Fibroblast of pulmonary artery (primary cell): Measurements from ENCODE around the gene CORO2B.

ENCODE experiments used
- DNase-seq: peaks from one replicate; pipeline ENCODE4 v3.0.0-alpha.2; 2010; ENCODE audit warnings: low read depth
- H3K4me3 ChIP-seq: replicated peaks from 2 replicates; pipeline ENCODE4 v1.5.1; 2011; ENCODE audit warnings: low read depth, mild to moderate bottlenecking, control low read depth, low read length, moderate library complexity
- TF ChIP-seq, protein P1 (sequence below): IDR thresholded peaks from 2 replicates; pipeline ENCODE4 v1.5.1; 2011; ENCODE audit warnings: mild to moderate bottlenecking, control low read depth, low read length, inconsistent platforms; ENCODE audit errors: missing control alignments

The CORO2B gene

DNA sequence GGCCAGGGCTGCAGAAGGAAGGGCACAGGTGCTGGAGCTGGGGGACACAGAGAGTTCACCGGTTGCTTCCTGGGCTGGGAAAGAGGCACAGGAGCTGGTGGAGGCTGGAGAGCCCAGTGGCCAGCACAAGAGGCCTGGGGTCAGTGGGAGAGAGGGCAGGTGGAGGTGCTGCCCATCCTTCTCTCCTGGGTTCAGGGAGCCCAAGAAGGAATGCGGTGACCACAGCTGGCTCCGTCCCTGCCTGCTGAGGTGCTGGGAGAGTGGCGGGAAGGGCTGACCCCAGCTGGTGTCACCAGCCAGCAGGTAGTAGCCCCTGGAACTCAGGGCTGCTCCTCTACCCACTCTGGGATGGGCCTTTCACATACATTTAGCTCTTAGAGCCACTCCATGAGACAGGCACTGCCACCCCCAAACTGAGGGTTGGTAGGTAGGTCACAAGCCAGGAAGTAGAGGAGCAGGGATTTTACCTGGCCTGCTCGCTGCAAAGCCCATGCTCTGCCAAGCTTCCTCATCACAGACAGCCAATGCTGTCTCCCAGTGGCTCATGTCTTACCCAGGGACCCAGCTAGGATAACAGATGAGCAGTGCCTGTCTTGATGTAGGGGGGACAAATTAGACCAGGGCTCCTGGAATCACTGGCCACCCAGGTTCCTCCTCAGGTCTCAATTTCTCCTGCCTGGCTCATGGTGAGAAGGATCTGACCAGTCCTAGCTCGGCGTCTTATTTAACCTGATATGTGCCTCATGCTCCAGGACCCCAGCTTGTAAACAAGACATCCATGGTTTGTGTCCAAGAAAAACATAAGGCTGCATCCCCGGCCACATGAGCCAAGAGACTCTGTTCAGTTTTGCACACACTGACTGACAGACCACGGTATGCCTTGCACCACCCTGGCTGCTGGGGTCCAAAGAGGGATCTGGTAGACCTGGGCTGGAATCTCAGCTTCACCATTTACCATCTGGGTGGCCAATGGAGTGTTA, 119.2 kb downstream of the CORO2B start:
- no peak for DNase-seq
- no peak overlapping the region for H3K4me3 ChIP-seq
- TF ChIP-seq, protein P1, sequence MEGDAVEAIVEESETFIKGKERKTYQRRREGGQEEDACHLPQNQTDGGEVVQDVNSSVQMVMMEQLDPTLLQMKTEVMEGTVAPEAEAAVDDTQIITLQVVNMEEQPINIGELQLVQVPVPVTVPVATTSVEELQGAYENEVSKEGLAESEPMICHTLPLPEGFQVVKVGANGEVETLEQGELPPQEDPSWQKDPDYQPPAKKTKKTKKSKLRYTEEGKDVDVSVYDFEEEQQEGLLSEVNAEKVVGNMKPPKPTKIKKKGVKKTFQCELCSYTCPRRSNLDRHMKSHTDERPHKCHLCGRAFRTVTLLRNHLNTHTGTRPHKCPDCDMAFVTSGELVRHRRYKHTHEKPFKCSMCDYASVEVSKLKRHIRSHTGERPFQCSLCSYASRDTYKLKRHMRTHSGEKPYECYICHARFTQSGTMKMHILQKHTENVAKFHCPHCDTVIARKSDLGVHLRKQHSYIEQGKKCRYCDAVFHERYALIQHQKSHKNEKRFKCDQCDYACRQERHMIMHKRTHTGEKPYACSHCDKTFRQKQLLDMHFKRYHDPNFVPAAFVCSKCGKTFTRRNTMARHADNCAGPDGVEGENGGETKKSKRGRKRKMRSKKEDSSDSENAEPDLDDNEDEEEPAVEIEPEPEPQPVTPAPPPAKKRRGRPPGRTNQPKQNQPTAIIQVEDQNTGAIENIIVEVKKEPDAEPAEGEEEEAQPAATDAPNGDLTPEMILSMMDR, result no peak

DNA sequence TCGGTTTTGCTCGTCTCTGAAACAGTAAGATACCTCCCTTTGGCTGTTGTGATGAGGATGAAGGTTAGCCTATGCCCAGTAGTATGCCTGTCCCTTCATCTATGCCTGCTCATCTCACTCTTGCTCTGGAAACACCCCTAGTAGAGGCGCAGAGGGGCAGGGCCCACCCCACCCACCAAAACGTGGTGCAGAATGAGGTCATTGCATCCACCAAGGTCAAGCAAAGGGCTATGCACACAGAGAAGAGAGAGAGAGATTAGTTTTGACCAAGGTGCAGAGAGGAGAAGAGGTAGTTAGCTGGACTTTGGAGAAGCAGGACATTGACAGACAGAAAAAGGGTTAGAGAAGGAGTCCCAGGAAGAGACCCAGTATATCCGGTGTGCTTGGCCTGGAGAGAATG, 119.9 kb downstream of the CORO2B start:
- TF ChIP-seq, protein P1, result no peak
- no peak overlapping the region for H3K4me3 ChIP-seq
- no peak for DNase-seq

DNA sequence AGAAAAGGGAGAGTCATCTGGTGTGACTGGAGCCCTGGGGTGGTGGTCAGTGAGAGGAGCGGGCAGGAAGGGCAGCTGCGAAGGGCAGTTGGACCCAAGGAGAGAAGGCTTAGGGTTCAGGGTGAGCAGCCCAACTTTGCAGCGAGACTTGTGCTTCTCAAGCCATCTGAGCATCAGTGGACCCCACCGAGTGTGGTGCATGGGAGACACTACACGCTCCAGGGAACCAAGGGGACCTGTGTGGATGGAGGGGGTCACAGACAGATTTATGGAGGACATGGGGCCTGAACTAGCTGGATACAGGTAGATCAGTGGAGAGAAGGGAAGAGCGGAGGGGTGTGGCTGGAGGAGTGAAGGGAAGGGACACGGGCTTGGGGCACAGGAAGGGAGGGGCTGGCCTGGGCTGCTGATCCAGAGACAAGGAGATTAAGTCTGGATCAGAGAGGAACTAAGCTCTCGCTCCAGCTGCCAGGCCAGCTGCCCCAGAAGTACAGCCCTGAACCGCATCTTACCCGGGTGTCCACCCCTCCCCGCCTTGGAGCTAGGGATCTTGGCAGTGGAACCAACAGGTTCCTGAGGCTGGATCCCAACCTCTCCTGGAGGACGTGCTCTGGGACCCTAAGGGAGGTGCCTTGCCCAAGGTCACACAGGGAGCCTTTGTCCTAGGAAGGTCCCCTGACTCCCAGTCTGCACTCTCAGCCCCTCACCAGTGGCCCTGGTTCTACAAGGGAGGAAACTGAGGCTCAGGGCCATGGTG, 120.5 kb downstream of the CORO2B start:
- H3K4me3 ChIP-seq, result no peak overlapping the region
- DNase-seq, result no peak
- TF ChIP-seq, protein P1, result no peak

DNA sequence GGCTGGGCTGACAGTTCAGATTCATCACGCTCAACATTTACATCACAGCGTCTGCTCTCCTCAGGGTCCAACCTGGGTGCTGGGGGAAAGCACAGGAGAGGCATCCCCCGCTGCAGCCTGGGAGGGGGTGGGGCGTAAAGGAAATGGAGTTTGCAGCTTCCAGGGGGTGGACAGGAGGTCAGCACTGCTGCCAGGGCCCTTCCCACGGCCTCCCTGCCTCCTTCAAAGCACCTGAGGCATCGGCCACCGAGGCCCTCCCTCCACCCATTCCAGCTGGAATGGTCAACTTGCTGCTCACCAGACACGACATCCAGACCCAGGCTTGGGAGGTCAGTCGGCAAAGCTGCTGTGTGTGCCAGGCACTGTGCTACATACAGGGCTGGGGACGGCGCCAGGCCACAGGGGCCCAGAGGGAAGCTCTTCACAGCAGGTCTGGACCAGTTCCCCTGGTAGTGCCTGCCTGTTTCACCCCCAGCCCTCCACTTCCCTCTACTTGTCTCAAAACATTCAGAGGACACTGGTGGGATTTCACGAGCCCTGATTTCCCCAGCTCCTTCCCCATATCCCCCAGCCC, 121.2 kb downstream of the CORO2B start:
- no peak overlapping the region for H3K4me3 ChIP-seq
- DNase-seq, result no peak
- TF ChIP-seq, protein P1, result no peak

DNA sequence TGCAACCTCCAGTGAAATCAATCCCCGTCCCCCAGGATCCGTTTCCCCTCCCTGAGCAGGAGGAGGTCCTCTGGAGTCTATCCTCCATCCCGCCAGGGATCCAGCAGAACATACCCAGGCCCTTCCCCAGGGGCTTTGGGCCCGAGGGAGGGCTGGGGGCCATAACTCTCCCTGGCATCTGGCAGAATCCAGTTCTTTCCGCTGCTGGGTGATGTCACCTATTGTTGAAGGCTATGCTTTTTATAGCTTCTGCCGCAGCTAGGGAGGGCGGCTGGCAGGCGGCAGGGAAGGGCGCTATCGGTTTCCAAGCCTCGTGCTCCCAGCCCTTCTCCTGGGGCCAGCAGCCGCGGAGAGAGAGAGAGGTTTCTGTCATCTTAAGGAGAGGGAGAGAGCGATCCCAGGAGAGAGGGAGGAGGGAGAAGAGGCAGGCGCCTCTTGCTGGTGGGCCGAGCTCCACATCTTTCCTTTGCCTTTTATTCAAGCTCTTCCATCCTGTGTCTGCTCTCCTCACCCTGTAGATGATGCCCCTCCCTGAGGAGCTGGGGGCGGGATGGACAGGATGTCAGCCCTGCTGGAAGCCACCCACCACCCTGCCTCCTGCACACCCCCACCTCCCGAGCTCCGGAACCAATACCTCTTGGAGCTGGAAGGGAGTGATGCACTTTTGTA, 121.8 kb downstream of the CORO2B start:
- peak; percentile 69 for DNase-seq
- no peak overlapping the region for H3K4me3 ChIP-seq
- TF ChIP-seq, protein P1, result no peak

DNA sequence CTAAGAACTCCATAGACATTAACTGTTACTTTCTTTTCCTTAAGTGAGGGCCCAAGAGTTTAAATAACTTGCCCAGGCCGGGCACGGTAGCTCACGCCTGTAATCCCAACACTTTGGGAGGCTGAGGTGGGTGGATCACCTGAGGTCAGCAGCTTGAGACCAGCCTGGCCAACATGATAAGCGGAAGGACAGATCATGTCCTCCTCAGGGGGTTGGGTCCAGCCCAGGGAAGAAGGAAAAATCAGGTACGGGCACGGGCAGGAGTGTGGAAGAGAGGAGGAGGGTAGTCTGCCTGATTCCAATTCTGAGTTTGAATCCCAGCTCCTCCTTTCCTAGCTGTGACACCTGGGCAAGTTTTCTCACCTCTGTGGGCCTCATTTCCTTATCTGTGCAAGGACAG, 123.1 kb downstream of the CORO2B start:
- TF ChIP-seq, protein P1, result no peak
- no peak for DNase-seq
- H3K4me3 ChIP-seq, result no peak overlapping the region
